ENCODE results near the gene BCAS3. TPM values are rescaled to one million over a fixed set of nuclear protein-coding genes. Genes with fewer than 3 reads are reported as not detected.

The BCAS3 gene
- polyA plus RNA-seq, 1 donor from 2014 or later, result 21.6 TPM

GRCh38 chr17:61239327-61239726, 561.7 kb downstream of the BCAS3 start:
- Histone ChIP-seq H3K79me2 (replicated peaks; ENCODE audit: insufficient read depth, low read length) (no peaks in the 10 kb centered on the region), H3K9me2 (ENCODE audit: insufficient read depth, low read length) (no peaks in the 10 kb centered on the region), H3K4me3 (ENCODE audit: low read length) (no peak overlapping the region)

GRCh38 chr17:61239953-61240352, 562.3 kb downstream of the BCAS3 start:
- H3F3A ChIP-seq (ENCODE audit: insufficient read depth, low read length, poor library complexity, severe bottlenecking), result no peaks in the 10 kb centered on the region
- no peak overlapping the region for H2AFZ ChIP-seq (ENCODE audit: low read depth, low read length)
- TF ChIP-seq EZH2 (IDR thresholded peaks at IDR 0.05; ENCODE audit: borderline replicate concordance, insufficient read depth, low read length, poor library complexity, severe bottlenecking), result no peak
- no peak for TF ChIP-seq MXI1 (conservative IDR thresholded peaks at IDR 0.05; ENCODE audit: poor library complexity, severe bottlenecking)
- TF ChIP-seq POLR2AphosphoS5 (IDR thresholded peaks at IDR 0.05), result no peak
- TF ChIP-seq EP300 (conservative IDR thresholded peaks at IDR 0.05; ENCODE audit: poor library complexity, severe bottlenecking), result no peak
- TF ChIP-seq REST (IDR thresholded peaks at IDR 0.05; ENCODE audit: borderline replicate concordance), result no peak
- no peak for TF ChIP-seq SMC3 (conservative IDR thresholded peaks at IDR 0.05; ENCODE audit: poor library complexity)
- no peak for TF ChIP-seq RAD21 (conservative IDR thresholded peaks at IDR 0.05)
- TF ChIP-seq, protein P1, sequence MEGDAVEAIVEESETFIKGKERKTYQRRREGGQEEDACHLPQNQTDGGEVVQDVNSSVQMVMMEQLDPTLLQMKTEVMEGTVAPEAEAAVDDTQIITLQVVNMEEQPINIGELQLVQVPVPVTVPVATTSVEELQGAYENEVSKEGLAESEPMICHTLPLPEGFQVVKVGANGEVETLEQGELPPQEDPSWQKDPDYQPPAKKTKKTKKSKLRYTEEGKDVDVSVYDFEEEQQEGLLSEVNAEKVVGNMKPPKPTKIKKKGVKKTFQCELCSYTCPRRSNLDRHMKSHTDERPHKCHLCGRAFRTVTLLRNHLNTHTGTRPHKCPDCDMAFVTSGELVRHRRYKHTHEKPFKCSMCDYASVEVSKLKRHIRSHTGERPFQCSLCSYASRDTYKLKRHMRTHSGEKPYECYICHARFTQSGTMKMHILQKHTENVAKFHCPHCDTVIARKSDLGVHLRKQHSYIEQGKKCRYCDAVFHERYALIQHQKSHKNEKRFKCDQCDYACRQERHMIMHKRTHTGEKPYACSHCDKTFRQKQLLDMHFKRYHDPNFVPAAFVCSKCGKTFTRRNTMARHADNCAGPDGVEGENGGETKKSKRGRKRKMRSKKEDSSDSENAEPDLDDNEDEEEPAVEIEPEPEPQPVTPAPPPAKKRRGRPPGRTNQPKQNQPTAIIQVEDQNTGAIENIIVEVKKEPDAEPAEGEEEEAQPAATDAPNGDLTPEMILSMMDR (IDR thresholded peaks at IDR 0.05; ENCODE audit: poor library complexity, severe bottlenecking), result no peak

More at GRCh38 chr17:61239327-61239726, 561.7 kb downstream of the BCAS3 start:
- no peak overlapping the region for H2AFZ ChIP-seq (ENCODE audit: low read depth, low read length)
- no peak overlapping the region for H3K9ac ChIP-seq (ENCODE audit: low read length)
- H3K4me2 ChIP-seq (ENCODE audit: low read length), result no peak overlapping the region
- no peak for TF ChIP-seq RAD21 (conservative IDR thresholded peaks at IDR 0.05)
- no peak for TF ChIP-seq REST (IDR thresholded peaks at IDR 0.05; ENCODE audit: borderline replicate concordance)
- TF ChIP-seq MXI1 (conservative IDR thresholded peaks at IDR 0.05; ENCODE audit: poor library complexity, severe bottlenecking), result no peak
- TF ChIP-seq, protein P1 (IDR thresholded peaks at IDR 0.05; ENCODE audit: poor library complexity, severe bottlenecking), result no peak
- no peak for TF ChIP-seq SMC3 (conservative IDR thresholded peaks at IDR 0.05; ENCODE audit: poor library complexity)
- no peak for TF ChIP-seq POLR2AphosphoS5 (IDR thresholded peaks at IDR 0.05)
- TF ChIP-seq EP300 (conservative IDR thresholded peaks at IDR 0.05; ENCODE audit: poor library complexity, severe bottlenecking), result no peak
- no peak for TF ChIP-seq EZH2 (IDR thresholded peaks at IDR 0.05; ENCODE audit: borderline replicate concordance, insufficient read depth, low read length, poor library complexity, severe bottlenecking)
- no peak for TF ChIP-seq TAF1 (IDR thresholded peaks at IDR 0.05; ENCODE audit: low read depth)
- H3K36me3 ChIP-seq (ENCODE audit: insufficient read depth, low read length), result no peaks in the 10 kb centered on the region
- no peaks in the 10 kb centered on the region for H3K9me3 ChIP-seq (ENCODE audit: low read length)
- H4K20me1 ChIP-seq (ENCODE audit: insufficient read depth), result no peaks in the 10 kb centered on the region
- no peak overlapping the region for H3K27ac ChIP-seq (ENCODE audit: low read length)
- H3K27me3 ChIP-seq (ENCODE audit: insufficient read depth, low read depth, low read length), result no peaks in the 10 kb centered on the region
- H3F3A ChIP-seq (ENCODE audit: insufficient read depth, low read length, poor library complexity, severe bottlenecking), result no peaks in the 10 kb centered on the region

More at GRCh38 chr17:61239953-61240352, 562.3 kb downstream of the BCAS3 start:
- Histone ChIP-seq H4K20me1 (ENCODE audit: insufficient read depth) (no peaks in the 10 kb centered on the region), H3K9me2 (ENCODE audit: insufficient read depth, low read length) (no peaks in the 10 kb centered on the region), H3K4me2 (ENCODE audit: low read length) (no peak overlapping the region), H3K27ac (ENCODE audit: low read length) (no peak overlapping the region), H3K4me3 (ENCODE audit: low read length) (no peak overlapping the region), H3K27me3 (ENCODE audit: insufficient read depth, low read depth, low read length) (no peaks in the 10 kb centered on the region), H3K9ac (ENCODE audit: low read length) (no peak overlapping the region), H3K36me3 (ENCODE audit: insufficient read depth, low read length) (no peaks in the 10 kb centered on the region), H3K9me3 (ENCODE audit: low read length) (no peaks in the 10 kb centered on the region), H3K79me2 (replicated peaks; ENCODE audit: insufficient read depth, low read length) (no peaks in the 10 kb centered on the region)
